MM.1S (cell line): ENCODE measurements around the gene HSBP1L1.

Experiments used
- CTCF ChIP-seq: fragments of 300-600 bp; sonication (generic); IDR thresholded peaks from 2 replicates; pipeline ENCODE4 v1.5.1; 2016; ENCODE audit warnings: antibody characterized with exemption, low read length, mixed read lengths
- EZH2 ChIP-seq: fragments of 300-600 bp; sonication (generic); optimal IDR thresholded peaks from 2 replicates; pipeline ENCODE3; 2017; ENCODE audit warnings: low read depth, mild to moderate bottlenecking, antibody characterized with exemption, low read length, mixed read lengths
- EZH2phosphoT487 ChIP-seq: fragments of 300-600 bp; sonication (generic); IDR thresholded peaks from 2 replicates; pipeline ENCODE4 v1.6.1; 2018; ENCODE audit warnings: antibody characterized with exemption, low read length

GRCh38 chr18:79960921-79961526, 3.4 kb upstream of the HSBP1L1 start:
- TF ChIP-seq EZH2, result no peak
- no peak for TF ChIP-seq EZH2phosphoT487
- no peak for TF ChIP-seq CTCF
